ENCODE measurements around the gene PRIM2. TPM values are rescaled to one million over a fixed set of nuclear protein-coding genes. Genes with fewer than 3 reads are reported as not detected.
"Not testable (repeated sequence)": the region's sequence is repeated elsewhere in the genome, so short reads cannot be mapped to it uniquely, and the experiment has no call there.

PRIM2 gene
- total and polyA plus RNA-seq, 2 experiments from 2014 or later, result 27.9 to 61.3 TPM

- H3K4me2 ChIP-seq (ENCODE audit: unreplicated experiment); H3K9ac ChIP-seq; H3K36me3 ChIP-seq (ENCODE audit: low read depth); H3K79me2 ChIP-seq (ENCODE audit: insufficient read depth); H2AFZ ChIP-seq; H4K20me1 ChIP-seq (ENCODE audit: insufficient read depth); in situ Hi-C loops (cut with MboI); DNase-seq; H3K9me2 ChIP-seq (ENCODE audit: insufficient read depth); H3K4me3 ChIP-seq; H3K27me3 ChIP-seq (replicated peaks; ENCODE audit: insufficient read depth); H3F3A ChIP-seq (ENCODE audit: insufficient read depth); H3K9me3 ChIP-seq (ENCODE audit: low read depth); H3K27ac ChIP-seq: not testable (repeated sequence)
- 98 to 99% methylated on average over 3 of the region's 3 CpGs for WGBS, 2 experiments (ENCODE audit: low coverage in 1 of 2, low lambda C conversion rate in 2 of 2, missing lambda C conversion rate in 2 of 2)
- peaks cover 12% of the 10 kb centered on the region for H3K4me1 ChIP-seq (ENCODE audit: insufficient read depth)
These were observed 283.7 kb downstream of the PRIM2 start for GRCh38 chr6:57601105-57601504.

DNA sequence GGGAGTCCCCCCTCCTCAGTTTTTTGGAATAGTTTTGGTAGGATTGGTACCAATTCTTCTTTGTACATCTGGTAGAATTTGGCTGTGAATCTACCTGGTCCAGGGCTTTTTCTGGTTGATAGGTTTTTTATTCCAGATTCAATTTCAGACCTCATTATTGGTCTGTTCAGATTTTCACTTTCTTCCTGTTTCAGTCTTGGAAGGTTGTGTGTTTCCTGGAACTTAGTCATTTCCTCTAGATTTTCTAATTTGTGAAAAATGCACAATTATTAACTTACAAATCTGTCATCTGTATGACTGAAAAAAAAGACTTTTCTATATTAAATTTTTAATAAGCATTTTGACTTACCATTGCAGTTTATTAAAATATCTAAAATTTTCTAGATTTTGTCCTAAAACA is 287.9 kb downstream of the PRIM2 start:
- H3K9me2 ChIP-seq (ENCODE audit: insufficient read depth); H3K27ac ChIP-seq; H4K20me1 ChIP-seq (ENCODE audit: insufficient read depth); in situ Hi-C loops (cut with MboI); H3K36me3 ChIP-seq (ENCODE audit: low read depth); H3K79me2 ChIP-seq (ENCODE audit: insufficient read depth); H3K27me3 ChIP-seq (replicated peaks; ENCODE audit: insufficient read depth); H3K9ac ChIP-seq; H3K9me3 ChIP-seq (ENCODE audit: low read depth); H3K4me3 ChIP-seq; H3F3A ChIP-seq (ENCODE audit: insufficient read depth): not testable (repeated sequence)
- Histone ChIP-seq H3K4me2 (ENCODE audit: unreplicated experiment) (peak overlapping the region; percentile 11), H2AFZ (peak overlapping the region; percentile 46; the same call in 1 of the 2 replicates), H3K4me1 (ENCODE audit: insufficient read depth) (peaks cover 12% of the 10 kb centered on the region)
- peak; percentile 16 for DNase-seq

GRCh38 chr6:57606331-57606730 is 288.9 kb downstream of the PRIM2 start:
- H3K9ac ChIP-seq; H3K9me2 ChIP-seq (ENCODE audit: insufficient read depth); DNase-seq; H3K4me2 ChIP-seq (ENCODE audit: unreplicated experiment); H2AFZ ChIP-seq; H3F3A ChIP-seq (ENCODE audit: insufficient read depth); H3K79me2 ChIP-seq (ENCODE audit: insufficient read depth); H3K27me3 ChIP-seq (replicated peaks; ENCODE audit: insufficient read depth); H3K36me3 ChIP-seq (ENCODE audit: low read depth); H3K9me3 ChIP-seq (ENCODE audit: low read depth); H3K4me3 ChIP-seq; H3K27ac ChIP-seq; H4K20me1 ChIP-seq (ENCODE audit: insufficient read depth); in situ Hi-C loops (cut with MboI): not testable (repeated sequence)
- 92 to 100% methylated on average over 3 of the region's 3 CpGs for WGBS, 2 experiments (ENCODE audit: low coverage in 1 of 2, low lambda C conversion rate in 2 of 2, missing lambda C conversion rate in 2 of 2)
- H3K4me1 ChIP-seq (ENCODE audit: insufficient read depth), result peaks cover 12% of the 10 kb centered on the region

DNA sequence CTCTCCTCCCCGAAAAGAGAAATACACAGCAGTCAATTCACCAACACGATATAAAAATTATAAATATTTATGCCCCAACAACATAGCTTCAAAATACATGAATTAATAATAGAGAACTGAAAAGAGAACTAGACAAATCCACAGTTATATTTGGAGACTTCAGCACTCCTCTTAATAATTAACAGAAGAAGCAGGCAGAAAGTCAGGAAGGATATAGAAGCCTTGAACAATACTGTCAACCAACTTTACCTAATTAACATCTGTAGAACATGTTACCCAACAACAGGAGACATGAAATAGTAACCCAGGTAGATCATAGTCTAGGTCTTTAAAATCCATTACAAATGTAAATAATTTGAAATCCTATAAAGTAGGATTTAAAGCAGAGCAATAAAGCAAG is 293.2 kb downstream of the PRIM2 start:
- H3K9me2 ChIP-seq (ENCODE audit: insufficient read depth); H3K9ac ChIP-seq; H3K9me3 ChIP-seq (ENCODE audit: low read depth); H3F3A ChIP-seq (ENCODE audit: insufficient read depth); H3K36me3 ChIP-seq (ENCODE audit: low read depth); H3K79me2 ChIP-seq (ENCODE audit: insufficient read depth); H3K27me3 ChIP-seq (replicated peaks; ENCODE audit: insufficient read depth); in situ Hi-C loops (cut with MboI); H2AFZ ChIP-seq; H3K4me3 ChIP-seq; H3K4me2 ChIP-seq (ENCODE audit: unreplicated experiment); DNase-seq; H3K4me1 ChIP-seq (ENCODE audit: insufficient read depth); H4K20me1 ChIP-seq (ENCODE audit: insufficient read depth); H3K27ac ChIP-seq: not testable (repeated sequence)
- WGBS, 2 experiments (ENCODE audit: low coverage in 1 of 2, low lambda C conversion rate in 2 of 2, missing lambda C conversion rate in 2 of 2), result 97 to 100% methylated on average over 1 to 2 of the region's 2 CpGs

GRCh38 chr6:57618959-57619358 is 301.5 kb downstream of the PRIM2 start:
- H3K36me3 ChIP-seq (ENCODE audit: low read depth); DNase-seq; H3K27ac ChIP-seq; H3K4me2 ChIP-seq (ENCODE audit: unreplicated experiment); H2AFZ ChIP-seq; H3K4me3 ChIP-seq; H4K20me1 ChIP-seq (ENCODE audit: insufficient read depth); in situ Hi-C loops (cut with MboI); H3F3A ChIP-seq (ENCODE audit: insufficient read depth); H3K9me3 ChIP-seq (ENCODE audit: low read depth); H3K9me2 ChIP-seq (ENCODE audit: insufficient read depth); H3K4me1 ChIP-seq (ENCODE audit: insufficient read depth); H3K79me2 ChIP-seq (ENCODE audit: insufficient read depth); H3K27me3 ChIP-seq (replicated peaks; ENCODE audit: insufficient read depth); H3K9ac ChIP-seq: not testable (repeated sequence)
- WGBS, 2 experiments (ENCODE audit: low coverage in 1 of 2, low lambda C conversion rate in 2 of 2, missing lambda C conversion rate in 2 of 2), result 89 to 99% methylated on average over 6 of the region's 6 CpGs

GRCh38 chr6:57631773-57632172 is 314.3 kb downstream of the PRIM2 start:
- H3K79me2 ChIP-seq (ENCODE audit: insufficient read depth); H4K20me1 ChIP-seq (ENCODE audit: insufficient read depth); H2AFZ ChIP-seq; H3K9me3 ChIP-seq (ENCODE audit: low read depth); H3K4me2 ChIP-seq (ENCODE audit: unreplicated experiment); H3K4me3 ChIP-seq; H3K27me3 ChIP-seq (replicated peaks; ENCODE audit: insufficient read depth); DNase-seq; H3K36me3 ChIP-seq (ENCODE audit: low read depth); H3K4me1 ChIP-seq (ENCODE audit: insufficient read depth); H3K27ac ChIP-seq; in situ Hi-C loops (cut with MboI); H3F3A ChIP-seq (ENCODE audit: insufficient read depth); H3K9ac ChIP-seq; H3K9me2 ChIP-seq (ENCODE audit: insufficient read depth): not testable (repeated sequence)
- WGBS, 2 experiments (ENCODE audit: low coverage in 1 of 2, low lambda C conversion rate in 2 of 2, missing lambda C conversion rate in 2 of 2), result 83 to 100% methylated on average over 1 of the region's 1 CpG

DNA sequence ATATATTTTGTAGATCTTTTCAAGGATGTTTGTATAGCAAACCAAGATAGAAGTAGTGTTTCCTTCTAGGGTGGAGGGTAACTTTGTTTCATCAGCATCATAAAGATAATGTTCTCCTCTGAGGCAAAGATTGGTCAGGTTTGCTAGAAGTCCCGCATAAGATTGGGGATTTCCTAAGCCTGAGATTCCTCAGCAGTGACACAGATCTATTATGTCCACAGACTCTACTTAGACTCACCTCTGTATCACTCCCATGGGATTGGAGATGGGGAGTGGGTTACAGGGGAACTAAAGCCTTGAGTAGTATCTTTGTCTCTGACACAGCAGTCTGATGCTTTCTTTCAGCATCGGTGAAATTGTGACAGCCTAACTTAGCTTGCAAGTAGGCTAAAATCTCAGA is 341.1 kb downstream of the PRIM2 start:
- H4K20me1 ChIP-seq (ENCODE audit: insufficient read depth); H3K27me3 ChIP-seq (replicated peaks; ENCODE audit: insufficient read depth); H2AFZ ChIP-seq; H3K79me2 ChIP-seq (ENCODE audit: insufficient read depth); H3K4me2 ChIP-seq (ENCODE audit: unreplicated experiment); H3K4me1 ChIP-seq (ENCODE audit: insufficient read depth); H3K9me3 ChIP-seq (ENCODE audit: low read depth); H3K9ac ChIP-seq; H3K36me3 ChIP-seq (ENCODE audit: low read depth); in situ Hi-C loops (cut with MboI); H3K4me3 ChIP-seq; H3K9me2 ChIP-seq (ENCODE audit: insufficient read depth); H3F3A ChIP-seq (ENCODE audit: insufficient read depth): not testable (repeated sequence)
- peak; percentile 44 for DNase-seq
- 51 to 65% methylated on average over 2 of the region's 2 CpGs for WGBS, 2 experiments (ENCODE audit: low coverage in 1 of 2, low lambda C conversion rate in 2 of 2, missing lambda C conversion rate in 2 of 2)
- H3K27ac ChIP-seq, result 0 out of 2 replicates have a peak overlapping the region, but pooled peaks have one; percentile 17

DNA sequence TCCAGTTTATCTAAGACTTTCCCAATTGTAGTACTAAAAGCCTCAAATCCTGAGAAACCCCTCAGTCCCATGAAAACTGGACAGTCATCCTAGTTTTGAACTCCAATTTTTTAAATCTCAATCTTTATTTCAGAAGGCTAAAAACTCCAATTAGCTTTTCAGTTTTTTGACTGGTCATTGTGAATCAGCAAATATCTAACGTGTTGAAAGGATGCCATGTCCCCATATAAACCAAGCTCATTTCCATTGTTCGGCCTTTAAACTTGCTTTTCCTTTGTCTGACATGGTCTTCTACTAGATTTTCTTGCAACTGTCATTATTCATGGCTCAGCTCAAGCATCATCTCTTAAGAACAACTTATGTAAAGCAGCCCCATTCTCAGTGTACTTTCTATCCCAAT is 342.4 kb downstream of the PRIM2 start:
- H3K9me2 ChIP-seq (ENCODE audit: insufficient read depth); H3K27me3 ChIP-seq (replicated peaks; ENCODE audit: insufficient read depth); in situ Hi-C loops (cut with MboI); H3K4me3 ChIP-seq; H3K27ac ChIP-seq; H3K9ac ChIP-seq; H3K4me2 ChIP-seq (ENCODE audit: unreplicated experiment); H3K9me3 ChIP-seq (ENCODE audit: low read depth); H3K36me3 ChIP-seq (ENCODE audit: low read depth); H3K4me1 ChIP-seq (ENCODE audit: insufficient read depth); H2AFZ ChIP-seq; H3K79me2 ChIP-seq (ENCODE audit: insufficient read depth); H4K20me1 ChIP-seq (ENCODE audit: insufficient read depth); H3F3A ChIP-seq (ENCODE audit: insufficient read depth): not testable (repeated sequence)
- DNase-seq, result peak; percentile 4
- WGBS, 2 experiments (ENCODE audit: low coverage in 1 of 2, low lambda C conversion rate in 2 of 2, missing lambda C conversion rate in 2 of 2), result 84 to 90% methylated on average over 2 of the region's 2 CpGs

Measured in GM23248 (cell line).